Measurements from ENCODE around the gene PSMD9.
A peak's percentile ranks its signal among the peaks of the same experiment; 100 is the strongest.

PSMD9 gene

GRCh38 chr12:121955258-121956237 is 67.0 kb downstream of the PSMD9 start:
- DNase-seq (ENCODE audit: low read depth, low spot score), result no peak

DNA sequence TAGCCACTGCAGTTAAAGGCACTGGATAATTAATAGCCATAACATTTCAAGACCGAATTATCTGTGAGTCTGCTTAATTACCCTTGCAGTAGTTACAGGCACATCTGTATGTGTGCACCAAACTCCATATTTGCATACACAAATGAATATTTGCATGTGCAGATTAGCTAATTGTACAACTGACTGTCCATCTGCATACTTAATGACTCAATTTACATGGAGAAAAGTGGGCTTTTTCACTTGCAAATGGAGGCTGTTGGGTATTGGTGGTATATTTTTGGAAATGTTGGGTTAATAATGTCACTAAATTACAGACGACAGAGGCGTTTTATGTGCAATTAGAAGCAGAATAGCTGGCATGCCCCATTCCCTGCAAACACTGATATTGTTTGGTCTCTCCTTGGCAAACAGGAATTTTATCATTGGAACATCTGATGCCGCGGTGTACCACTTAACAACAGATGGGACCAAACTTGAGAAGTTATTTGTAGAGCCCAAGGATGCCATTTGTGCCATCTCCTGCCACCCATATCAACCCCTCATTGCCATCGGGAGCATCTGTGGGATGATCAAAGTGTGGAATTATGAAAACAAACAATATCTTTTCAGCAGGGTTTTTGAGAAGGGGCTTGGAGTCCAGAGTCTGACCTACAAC is 69.4 kb downstream of the PSMD9 start:
- no peak for DNase-seq (ENCODE audit: low read depth, low spot score)

- peak; percentile 44 for DNase-seq (ENCODE audit: low read depth, low spot score)
Measured at GRCh38 chr12:121958541-121959240, 70.1 kb downstream of the PSMD9 start.

DNA sequence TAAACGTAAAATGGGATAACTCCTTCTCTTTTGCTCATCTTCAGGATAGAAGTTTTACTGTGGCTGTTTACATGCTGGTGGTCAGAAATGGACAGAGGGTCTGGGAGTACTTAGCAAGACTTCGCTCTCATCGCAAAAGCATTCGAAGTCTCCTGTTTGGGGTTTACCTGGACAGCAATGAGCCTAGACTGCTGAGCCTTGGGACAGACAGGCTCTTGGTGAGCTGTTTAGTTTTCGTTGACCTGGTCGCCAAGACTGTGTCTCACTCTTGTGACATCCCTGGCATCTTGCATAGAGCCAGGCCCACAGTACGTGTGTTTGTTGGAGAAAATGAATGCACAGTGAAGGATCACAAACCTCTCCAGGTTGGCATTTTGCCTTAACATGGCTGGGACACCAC is 72.0 kb downstream of the PSMD9 start:
- DNase-seq (ENCODE audit: low read depth, low spot score), result no peak

- DNase-seq (ENCODE audit: low read depth, low spot score), result no peak
Measured at GRCh38 chr12:121961195-121961879, 72.7 kb downstream of the PSMD9 start.

DNA sequence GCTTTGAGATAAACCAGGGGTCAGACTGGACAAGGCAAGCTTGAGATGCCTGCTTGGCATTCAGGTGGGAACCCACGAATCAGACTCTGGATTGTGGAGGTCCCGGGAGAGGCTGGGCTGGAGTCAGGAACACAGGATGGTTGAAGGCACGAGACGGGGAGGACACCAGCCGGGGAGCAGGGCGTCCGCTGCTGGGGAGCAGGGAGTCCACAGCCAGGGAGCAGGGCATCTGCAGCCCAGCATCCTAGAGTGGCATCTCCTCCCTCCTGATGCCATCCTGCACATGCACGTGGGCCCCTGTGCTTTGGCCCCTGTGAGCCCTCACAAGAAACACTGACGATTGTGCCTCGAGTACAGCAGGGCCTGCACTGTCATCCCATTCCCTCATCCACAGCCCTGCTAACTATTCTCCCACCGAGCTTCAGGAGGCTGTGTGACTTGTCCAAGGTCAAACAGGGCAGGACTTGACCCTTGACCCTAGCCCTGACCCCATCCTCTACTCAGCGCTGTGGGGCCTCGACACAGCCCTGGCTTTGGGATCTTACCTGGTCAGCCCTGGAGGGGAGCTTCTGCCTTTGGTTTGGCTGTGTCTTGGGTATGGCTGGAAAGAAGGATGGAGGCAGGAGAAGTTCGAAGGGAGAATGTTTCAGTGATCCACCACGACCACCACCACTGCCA is 74.9 kb downstream of the PSMD9 start:
- no peak for DNase-seq (ENCODE audit: low read depth, low spot score)

DNA sequence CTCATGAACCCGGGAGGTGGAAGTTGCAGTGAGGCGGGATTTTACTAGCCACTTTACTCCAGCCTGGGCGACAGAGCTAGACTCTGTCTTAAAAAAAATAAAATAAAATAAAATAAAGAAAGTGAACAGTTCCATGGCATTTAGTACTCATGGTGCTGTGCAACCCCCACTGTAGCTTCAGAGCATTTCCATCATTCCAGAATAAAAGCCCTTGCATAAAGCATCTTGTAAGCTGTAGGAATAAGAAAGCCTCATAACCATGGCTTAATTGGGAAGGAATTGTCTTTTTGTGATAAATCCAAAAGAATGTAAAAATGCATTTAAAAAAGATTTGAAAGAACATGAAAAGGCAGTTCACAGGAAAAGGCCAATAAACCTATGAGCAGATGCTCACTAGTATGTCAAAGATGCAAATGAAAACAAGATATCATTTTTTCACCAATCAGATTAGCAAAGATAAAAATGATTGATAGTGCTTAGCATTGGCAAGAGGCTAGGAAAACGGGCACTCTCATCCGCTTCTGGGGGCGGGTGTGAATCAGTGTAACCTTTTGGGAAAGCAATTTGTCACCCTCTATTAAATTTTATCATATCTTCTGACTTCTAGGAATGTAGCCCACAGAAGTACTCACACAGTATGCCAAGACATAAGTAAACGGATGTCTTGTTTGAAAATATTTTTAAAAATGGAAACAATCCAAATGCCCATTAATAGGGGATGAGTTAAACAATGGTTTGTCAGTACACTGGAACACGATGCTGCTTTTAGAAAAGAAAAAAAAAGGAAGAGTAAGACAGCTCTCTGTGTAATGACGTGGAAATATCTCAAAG is 76.4 kb downstream of the PSMD9 start:
- no peak for DNase-seq (ENCODE audit: low read depth, low spot score)

DNA sequence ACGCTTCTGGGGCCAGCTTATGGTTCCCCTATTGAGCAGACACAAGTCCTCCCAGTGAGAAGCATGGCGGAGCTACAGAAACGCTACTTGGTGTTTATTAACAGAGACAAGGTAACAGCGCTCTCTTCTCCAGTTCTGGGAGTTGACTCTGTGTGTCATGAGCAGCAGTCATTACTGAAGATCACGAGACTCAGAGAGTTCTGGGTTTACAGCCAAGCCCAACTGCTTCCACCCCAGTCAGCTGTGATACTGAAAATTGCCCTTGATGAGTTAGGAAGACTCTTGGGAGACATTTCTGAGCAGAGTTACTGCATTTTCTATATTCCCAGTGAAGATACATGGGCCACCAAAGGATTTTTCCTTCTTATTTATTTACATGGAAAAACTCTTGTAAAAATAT is 78.4 kb downstream of the PSMD9 start:
- no peak for DNase-seq (ENCODE audit: low read depth, low spot score)
